K562 (cell line): ENCODE results near the gene KIN.
"Not testable (repeated sequence)": the region's sequence is repeated elsewhere in the genome, so short reads cannot be mapped to it uniquely, and the experiment has no call there.

Experiments
- ARHGAP35 ChIP-seq: fragments of 450-650 bp; IDR thresholded peaks from 2 replicates; pipeline ENCODE4 v1.6.1; 2018; ENCODE audit not compliant: partially characterized antibody
- CEBPB ChIP-seq: fragments of 450-650 bp; IDR thresholded peaks from 2 replicates; pipeline ENCODE4 v1.6.1; 2016; ENCODE audit warnings: missing genetic modification characterization, missing compliant biosample characterization
- CHD2 ChIP-seq: IDR thresholded peaks from 2 replicates; pipeline ENCODE4 v1.6.1; 2011; ENCODE audit warnings: low read depth, low read length
- CTCF ChIP-seq, 3 experiments: IDR thresholded peaks in 2 of 3; conservative IDR thresholded peaks in 1 of 3; 2 replicates each; pipeline ENCODE4 v1.5.1; 2011 to 2012; ENCODE audit warnings: low read length in 3 of 3, mild to moderate bottlenecking in 3 of 3, control low read depth in 2 of 3, improper control_type of control experiment in 1 of 3, inconsistent platforms in 1 of 3, low read depth in 1 of 3, mixed read lengths in 1 of 3, moderate library complexity in 1 of 3; ENCODE audit not compliant: insufficient read depth in 2 of 3
- FOXA1 ChIP-seq: fragments of 450-650 bp; IDR thresholded peaks from 2 replicates; pipeline ENCODE4 v1.6.1; 2016; ENCODE audit warnings: mild to moderate bottlenecking, borderline replicate concordance
- GATA2 ChIP-seq: sonication (generic); formaldehyde crosslinking; IDR thresholded peaks from 2 replicates; pipeline ENCODE4 v1.4.0; 2020; ENCODE audit warnings: mild to moderate bottlenecking, missing genetic modification reagents
- HES1 ChIP-seq: fragments of 450-650 bp; IDR thresholded peaks from 2 replicates; pipeline ENCODE4 v1.6.1; 2016; ENCODE audit warnings: low read depth, mild to moderate bottlenecking, moderate library complexity
- MAFF ChIP-seq: IDR thresholded peaks from 2 replicates; pipeline ENCODE4 v1.6.1; 2012; ENCODE audit warnings: low read length, improper control_type of control experiment
- PYGO2 ChIP-seq: fragments of 450-650 bp; IDR thresholded peaks from 2 replicates; pipeline ENCODE4 v1.6.1; 2016; ENCODE audit warnings: mild to moderate bottlenecking, missing genetic modification characterization, moderate library complexity, missing compliant biosample characterization
- TEAD1 ChIP-seq, 2 experiments: fragments of 450-650 bp in 1 of 2; sonication (generic) in 1 of 2; formaldehyde crosslinking; IDR thresholded peaks; 2 replicates each; pipeline versions ENCODE4 v1.4.0 to v1.8.0; 2020 to 2022; ENCODE audit warnings: mild to moderate bottlenecking in 2 of 2, missing genetic modification reagents in 1 of 2
- ZNF263 ChIP-seq: sonication (generic); formaldehyde crosslinking; IDR thresholded peaks from 2 replicates; pipeline ENCODE4 v1.8.0; 2022; ENCODE audit warnings: mild to moderate bottlenecking, missing genetic modification reagents, borderline replicate concordance
- ZNF318 ChIP-seq, 2 experiments: fragments of 450-650 bp; IDR thresholded peaks; 2 replicates each; pipeline ENCODE4 v1.6.1; 2016; ENCODE audit warnings: mild to moderate bottlenecking in 2 of 2, borderline replicate concordance in 1 of 2, low read depth in 1 of 2, moderate library complexity in 1 of 2

GRCh38 chr10:7711075-7711474 is 76.7 kb downstream of the KIN start:
- not testable (repeated sequence) for TF ChIP-seq PYGO2 (tag); GATA2 (CRISPR knock-in tag); TEAD1 (CRISPR knock-in tag; IDR thresholded peaks at IDR 0.05); CEBPB; ARHGAP35; ZNF263 (CRISPR knock-in tag); CTCF (IDR thresholded peaks at IDR 0.05 in 2 of 3, conservative IDR thresholded peaks at IDR 0.05 in 1 of 3; ENCODE audit: insufficient read depth in 2 of 3, low read depth in 1 of 3, low read length in 3 of 3); HES1; FOXA1; CHD2; ZNF318 (IDR thresholded peaks at IDR 0.05; ENCODE audit: borderline replicate concordance in 1 of 2, low read depth in 1 of 2); MAFF
